K562 (cell line): ENCODE results near the gene TMEM147. TPM values are rescaled to one million over a fixed set of nuclear protein-coding genes. Genes with fewer than 3 reads are reported as not detected.

ENCODE experiments used
- ATAC-seq: fragments of 200-7000 bp; cut with Tn5 transposase; 3 replicates; pipeline ENCODE4 v1.9.1; 2020; ENCODE audit warnings: moderate library complexity
- BruUV-seq: library from RNA; stranded (reverse); fragments of 400-500 nt; replicated peaks from 2 replicates; lab custom pipeline; 2021; lab: Mats Ljungman, UMichigan
- CTCF ChIA-PET: fragments of 300-600 bp; formaldehyde crosslinking; extraction: SDS; loops from one replicate; lab custom pipeline; 2021; ENCODE audit warnings: low intra/inter-chr PET ratio; lab: Yijun Ruan, JAX
- POLR2A ChIA-PET: fragments of 300-600, 350-650 bp; sonication (Branson Sonifier 250); formaldehyde crosslinking; extraction: SDS; loops from one replicate; lab custom pipeline; 2021; ENCODE audit warnings: antibody characterized with exemption, inconsistent platforms; lab: Yijun Ruan, JAX
- DNase-seq, 4 experiments: peaks; one replicate each; pipeline versions ENCODE4 v3.0.0 to v3.0.0-alpha.2; 2011 to 2018; ENCODE audit warnings: low spot score in 3 of 4, mixed read lengths in 3 of 4; ENCODE audit errors: extremely low read depth in 1 of 4
- FAIRE-seq: peaks from 2 replicates; lab custom pipeline; 2011; peaks lifted over from hg19 to GRCh38; lab: Jason Lieb, UNC
- H2AFZ ChIP-seq: 2 replicates; pipeline ENCODE4 v1.6.0; 2011; ENCODE audit warnings: low read depth, low read length, control low read depth, inconsistent platforms
- H3K27ac ChIP-seq: fragments of 200-600 bp; 3 replicates; pipeline ENCODE4 v1.8.0; 2011; ENCODE audit warnings: low read depth, mild to moderate bottlenecking, control low read depth, inconsistent platforms, low read length, moderate library complexity, mixed read lengths; ENCODE audit errors: extremely low read depth
- H3K27me3 ChIP-seq, 2 experiments: fragments of 300-600 bp in 1 of 2; 2 replicates in 1 of 2; 3 replicates in 1 of 2; pipeline versions ENCODE4 v1.6.0 to v1.8.0; 2011; ENCODE audit warnings: inconsistent platforms in 2 of 2, low read length in 2 of 2, mild to moderate bottlenecking in 1 of 2, mixed read lengths in 1 of 2, moderate library complexity in 1 of 2; ENCODE audit not compliant: control insufficient read depth in 2 of 2, insufficient read depth in 2 of 2
- H3K36me3 ChIP-seq: fragments of 300-600 bp; 3 replicates; pipeline ENCODE4 v1.8.0; 2011; ENCODE audit warnings: mild to moderate bottlenecking, low read length, inconsistent platforms; ENCODE audit not compliant: control insufficient read depth, insufficient read depth
- H3K4me1 ChIP-seq, 2 experiments: fragments of 200-600 bp in 1 of 2; replicated peaks in 1 of 2; 2 replicates in 1 of 2; 3 replicates in 1 of 2; pipeline versions ENCODE4 v1.5.1 to v1.8.0; 2011; ENCODE audit warnings: inconsistent platforms in 2 of 2, low read length in 2 of 2, mild to moderate bottlenecking in 1 of 2, mixed read lengths in 1 of 2, moderate library complexity in 1 of 2; ENCODE audit not compliant: control insufficient read depth in 2 of 2, insufficient read depth in 2 of 2
- H3K4me2 ChIP-seq: 2 replicates; pipeline ENCODE4 v1.6.1; 2011; ENCODE audit warnings: low read length, control low read depth, inconsistent platforms, mixed read lengths; ENCODE audit not compliant: insufficient read depth
- H3K4me3 ChIP-seq: fragments of 200-600 bp; sonication (generic), shearing (Covaris generic); 2 replicates; pipeline ENCODE4 v1.5.1; 2016; ENCODE audit warnings: control low read depth, inconsistent platforms
- H3K79me2 ChIP-seq: fragments of 200-600 bp; 3 replicates; pipeline ENCODE4 v1.8.0; 2011; ENCODE audit warnings: low read length, inconsistent platforms; ENCODE audit not compliant: control insufficient read depth, insufficient read depth
- H3K9ac ChIP-seq, 2 experiments: 2 replicates each; pipeline versions ENCODE4 v1.6.0 to v1.6.1; 2011; ENCODE audit warnings: low read depth in 2 of 2, low read length in 2 of 2, control low read depth in 1 of 2, inconsistent platforms in 1 of 2, mild to moderate bottlenecking in 1 of 2, mixed read lengths in 1 of 2; ENCODE audit not compliant: insufficient read depth in 1 of 2
- H3K9me1 ChIP-seq: one replicate; pipeline ENCODE4 v1.6.0; 2011; ENCODE audit warnings: inconsistent platforms, mild to moderate bottlenecking, low read length, moderate library complexity; ENCODE audit not compliant: control insufficient read depth, insufficient read depth
- H3K9me3 ChIP-seq: replicated peaks from 2 replicates; pipeline ENCODE4 v1.5.1; 2011; ENCODE audit warnings: low read depth, low read length, inconsistent platforms; ENCODE audit not compliant: control insufficient read depth, insufficient read depth
- H4K20me1 ChIP-seq: replicated peaks from 2 replicates; pipeline ENCODE4 v1.6.1; 2011; ENCODE audit warnings: low read length, inconsistent platforms, mixed read lengths; ENCODE audit not compliant: control insufficient read depth, insufficient read depth
- CBX3 ChIP-seq, 2 experiments: IDR thresholded peaks; 1 replicate in 1 of 2; 2 replicates in 1 of 2; pipeline ENCODE4 v1.6.1; 2012; ENCODE audit warnings: inconsistent platforms in 2 of 2, low read length in 2 of 2, borderline replicate concordance in 1 of 2, control low read depth in 1 of 2
- CEBPG ChIP-seq, 3 experiments: fragments of 200-800 bp in 1 of 3; sonication (Bioruptor generic) in 1 of 3; sonication (generic) in 1 of 3; formaldehyde crosslinking in 1 of 3; IDR thresholded peaks in 2 of 3; conservative IDR thresholded peaks in 1 of 3; 2 replicates each; pipeline versions ENCODE4 v1.6.1 to v1.8.0; 2016 to 2022; ENCODE audit warnings: missing compliant biosample characterization in 2 of 3, missing genetic modification characterization in 2 of 3, mild to moderate bottlenecking in 1 of 3, missing genetic modification reagents in 1 of 3
- KDM5B ChIP-seq: fragments of 200-600 bp; sonication (generic); IDR thresholded peaks from 2 replicates; pipeline ENCODE4 v1.6.1; 2012; ENCODE audit warnings: low read depth, mild to moderate bottlenecking, moderate library complexity, low read length, control low read depth, inconsistent platforms; ENCODE audit not compliant: insufficient replicate concordance
- MAFF ChIP-seq: IDR thresholded peaks from 2 replicates; pipeline ENCODE4 v1.6.1; 2012; ENCODE audit warnings: low read length, improper control_type of control experiment
- MYBL2 ChIP-seq, 2 experiments: fragments of 450-650 bp in 1 of 2; sonication (generic) in 1 of 2; formaldehyde crosslinking in 1 of 2; IDR thresholded peaks; 2 replicates each; pipeline versions ENCODE4 v1.6.1 to v1.8.1; 2017 to 2022; ENCODE audit warnings: borderline replicate concordance in 1 of 2, inconsistent platforms in 1 of 2, low read depth in 1 of 2, mild to moderate bottlenecking in 1 of 2, missing genetic modification reagents in 1 of 2, moderate library complexity in 1 of 2
- RNF219 ChIP-seq: fragments of 250-450 bp; sonication (Bioruptor Pico); IDR thresholded peaks from 2 replicates; pipeline ENCODE4 v1.5.0; 2022; ENCODE audit warnings: mild to moderate bottlenecking
- SMAD4 ChIP-seq: fragments of 250-450 bp; sonication (Bioruptor Pico); conservative IDR thresholded peaks from 2 replicates; pipeline ENCODE4 v1.8.0; 2021; ENCODE audit warnings: inconsistent platforms, mild to moderate bottlenecking, moderate library complexity
- TOE1 ChIP-seq, 2 experiments: fragments of 450-650 bp in 1 of 2; sonication (generic) in 1 of 2; formaldehyde crosslinking in 1 of 2; IDR thresholded peaks; 2 replicates each; pipeline versions ENCODE4 v1.7.1 to v1.8.0; 2016 to 2022; ENCODE audit warnings: borderline replicate concordance in 2 of 2, mild to moderate bottlenecking in 2 of 2, antibody characterized with exemption in 1 of 2, inconsistent platforms in 1 of 2, low read depth in 1 of 2, missing genetic modification reagents in 1 of 2, moderate library complexity in 1 of 2
- XRCC3 ChIP-seq: fragments of 450-650 bp; IDR thresholded peaks from 2 replicates; pipeline ENCODE4 v1.6.1; 2017; ENCODE audit warnings: mild to moderate bottlenecking, moderate library complexity
- YY1 ChIP-seq, 3 experiments: IDR thresholded peaks; 2 replicates each; pipeline ENCODE4 v1.6.1; 2011; ENCODE audit warnings: low read length in 2 of 3, mild to moderate bottlenecking in 2 of 3, moderate library complexity in 2 of 3, borderline replicate concordance in 1 of 3, control low read depth in 1 of 3, low read depth in 1 of 3; ENCODE audit not compliant: insufficient read depth in 3 of 3, insufficient replicate concordance in 2 of 3, control insufficient read depth in 1 of 3, insufficient read length in 1 of 3; ENCODE audit errors: extremely low read depth in 1 of 3
- ZBTB2 ChIP-seq: fragments of 450-650 bp; IDR thresholded peaks from 2 replicates; pipeline ENCODE4 v1.6.1; 2016; ENCODE audit warnings: antibody characterized with exemption
- ZNF224 ChIP-seq: sonication (generic); formaldehyde crosslinking; IDR thresholded peaks from 2 replicates; pipeline ENCODE4 v1.8.0; 2022; ENCODE audit warnings: mild to moderate bottlenecking, missing genetic modification reagents
- ZNF695 ChIP-seq: fragments of 450-650 bp; formaldehyde crosslinking; IDR thresholded peaks from 2 replicates; pipeline ENCODE4 v1.4.0; 2020; ENCODE audit warnings: mild to moderate bottlenecking, moderate library complexity
- WGBS: fragments of 100-300 bp; shearing (Covaris generic); methylation state at CpG from one replicate; pipeline ENCODE4 v1.1.6; 2016; ENCODE audit warnings: low coverage, mixed read lengths; ENCODE audit not compliant: insufficient coverage; ENCODE audit errors: missing lambda C conversion rate; 5-methylcytosine and 5-hydroxymethylcytosine counted together
- in situ Hi-C: fragments of 300-500 bp; cut with MboI; formaldehyde crosslinking; loops from 4 replicates; pipeline ENCODE4 v1.15.0; 2018; ENCODE audit warnings: inconsistent platforms, mixed read lengths
- intact Hi-C: fragments of 100-400 bp; cut with micrococcal nuclease; formaldehyde crosslinking; loops from 2 replicates; pipeline ENCODE4 v1.14.2; 2022
- polyA plus RNA-seq, 8 experiments: library from polyadenylated mRNA; depleted of rRNA in 4 of 8; stranded (reverse) in 5 of 8; unstranded in 3 of 8; fragments of >200 nt; fragmentation: Nextera tagmentation in 2 of 8; fragmentation: Illumina TruSeq in 1 of 8; extraction: Ambion mirVana in 2 of 8; extraction: Trizol in 1 of 8; gene quantifications; 2 replicates each; pipeline versions ENCODE4 v1.2.1 to v1.2.3, GENCODE V29; 2011 to 2014; ENCODE audit warnings: inconsistent platforms in 1 of 8, missing spikeins in 1 of 8
- total RNA-seq, 7 experiments: library from RNA; depleted of rRNA in 6 of 7; stranded (reverse); fragments of >200 nt in 6 of 7; fragmentation: Illumina TruSeq in 2 of 7; extraction: Trizol in 2 of 7; gene quantifications; 2 replicates each; pipeline versions ENCODE4 v1.2.1 to v1.2.3, GENCODE V29; 2011 to 2021; ENCODE audit warnings: low replicate concordance in 1 of 7

TMEM147 gene
- total and polyA plus RNA-seq, 9 of the 15 experiments (the other 6 are each of a cell fraction or from before 2014, with no cell fraction given) = 73.8 to 194 (median 142) TPM

GRCh38 chr19:35500611-35501010 lies 44.8 kb upstream of the TMEM147 start (continued):
- no peak for TF ChIP-seq MYBL2 (IDR thresholded peaks at IDR 0.05; ENCODE audit: low read depth)
- TF ChIP-seq MYBL2 (CRISPR knock-in tag; IDR thresholded peaks at IDR 0.05; ENCODE audit: borderline replicate concordance) = no peak
- no peak for TF ChIP-seq ZNF695
- TF ChIP-seq ZNF224 (CRISPR knock-in tag) = no peak

DNA sequence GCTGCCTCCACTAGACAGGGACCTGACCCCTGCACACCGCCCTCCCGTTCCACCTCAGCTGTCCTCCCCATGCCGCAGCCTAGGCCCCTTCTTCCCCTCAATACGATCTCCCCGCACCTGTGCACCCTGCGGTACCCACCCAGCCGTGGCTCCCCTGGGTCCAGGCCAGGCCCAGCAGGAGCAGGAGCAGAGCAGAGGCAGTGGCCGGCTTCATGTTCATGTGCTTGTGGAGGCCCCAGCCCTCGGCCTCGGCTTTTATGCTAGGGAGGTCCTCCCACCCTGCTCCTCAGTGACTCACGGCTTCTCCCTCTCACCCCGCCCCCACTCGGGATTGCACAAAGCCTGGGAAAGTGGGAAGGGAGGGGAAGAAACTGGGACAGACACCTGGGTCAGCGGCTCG lies 43.7 kb upstream of the TMEM147 start:
- WGBS = 9% methylated on average over 12 of the region's 15 CpGs
- H3K27ac ChIP-seq = no peak overlapping the region
- no peaks in the 10 kb centered on the region for H3K9me3 ChIP-seq
- FAIRE-seq = no peak
- BruUV-seq = no TSS peak
- no peak overlapping the region for H2AFZ ChIP-seq
- H3K36me3 ChIP-seq = no peaks in the 10 kb centered on the region
- H3K4me2 ChIP-seq = no peak overlapping the region
- peaks cover 7 to 18% of the 10 kb centered on the region in 2 experiments; a peak in 4 of 5 replicates for H3K4me1 ChIP-seq
- H3K4me3 ChIP-seq = no peak overlapping the region
- no peaks in the 10 kb centered on the region for H3K9me1 ChIP-seq
- ChIA-PET CTCF (no interaction called here), POLR2A (interaction anchor here (0.6 to 1.2 kb wide), 3 partner anchors 10 to 377 kb away, joined by 3 to 4 read pairs (median 4); no protein-coding TSS in a partner anchor)
- H4K20me1 ChIP-seq = peaks cover 18% of the 10 kb centered on the region; the same call in 1 of the 2 replicates
- ATAC-seq = no peak
- no peaks in the 10 kb centered on the region for H3K79me2 ChIP-seq
- peaks cover 37 to 85% of the 10 kb centered on the region in 2 experiments for H3K27me3 ChIP-seq
- intact Hi-C loops = no loop called here
- no peak overlapping the region; a peak in 1 of 4 replicates for H3K9ac ChIP-seq
- in situ Hi-C loops = no loop called here
- DNase-seq = no peak
- TF ChIP-seq RNF219 (CRISPR knock-in tag) (no peak), TOE1 (IDR thresholded peaks at IDR 0.05; ENCODE audit: borderline replicate concordance) (no peak), TOE1 (CRISPR knock-in tag; IDR thresholded peaks at IDR 0.05; ENCODE audit: borderline replicate concordance, low read depth) (no peak), CEBPG (CRISPR knock-in tag; IDR thresholded peaks at IDR 0.05) (no peak), CEBPG (tag; conservative IDR thresholded peaks at IDR 0.05 in 1 of 2, IDR thresholded peaks at IDR 0.05 in 1 of 2) (0 out of 4 replicates have a peak, but pooled peaks of 1 of the 2 experiments have one; percentile 21), SMAD4 (CRISPR knock-in tag) (no peak), XRCC3 (no peak), MAFF (no peak), ZBTB2 (no peak), CBX3 (IDR thresholded peaks at IDR 0.05; ENCODE audit: borderline replicate concordance in 1 of 2, low read length in 2 of 2) (no peak), KDM5B (peak; percentile 34), YY1 (IDR thresholded peaks at IDR 0.05; ENCODE audit: borderline replicate concordance in 1 of 3, control insufficient read depth in 1 of 3, extremely low read depth in 1 of 3, insufficient read depth in 3 of 3, insufficient read length in 1 of 3, insufficient replicate concordance in 2 of 3, low read depth in 1 of 3, low read length in 2 of 3) (no peak)
